Muscle layer of duodenum (tissue), 2 donors: Measurements from ENCODE around the gene ASXL2.

Source experiments
- H3K27ac ChIP-seq: one replicate; pipeline ENCODE4 v1.7.0; 2013; ENCODE audit warnings: mild to moderate bottlenecking, low read length
- H3K27me3 ChIP-seq: one replicate; pipeline ENCODE4 v1.7.0; 2013; ENCODE audit warnings: low read depth, mild to moderate bottlenecking, control low read depth, low read length
- H3K36me3 ChIP-seq, 2 donors: one replicate each; pipeline ENCODE4 v1.7.0; 2013; ENCODE audit warnings: low read length in 2 of 2, control low read depth in 1 of 2, mild to moderate bottlenecking in 1 of 2; ENCODE audit not compliant: insufficient read depth in 2 of 2, control insufficient read depth in 1 of 2
- H3K4me1 ChIP-seq, 2 donors: one replicate each; pipeline ENCODE4 v1.7.0; 2013; ENCODE audit warnings: low read length in 2 of 2, mild to moderate bottlenecking in 2 of 2, control low read depth in 1 of 2, moderate library complexity in 1 of 2; ENCODE audit not compliant: insufficient read depth in 2 of 2, control insufficient read depth in 1 of 2
- H3K4me3 ChIP-seq, 2 donors: one replicate each; pipeline ENCODE4 v1.7.0; 2013; ENCODE audit warnings: low read length in 2 of 2, low read depth in 1 of 2, mild to moderate bottlenecking in 1 of 2
- H3K9me3 ChIP-seq, 2 donors: one replicate each; pipeline ENCODE4 v1.7.0; 2013; ENCODE audit warnings: low read length in 2 of 2, control low read depth in 1 of 2, mild to moderate bottlenecking in 1 of 2; ENCODE audit not compliant: control insufficient read depth in 1 of 2
- donor health status: healthy.

Gene ASXL2

DNA sequence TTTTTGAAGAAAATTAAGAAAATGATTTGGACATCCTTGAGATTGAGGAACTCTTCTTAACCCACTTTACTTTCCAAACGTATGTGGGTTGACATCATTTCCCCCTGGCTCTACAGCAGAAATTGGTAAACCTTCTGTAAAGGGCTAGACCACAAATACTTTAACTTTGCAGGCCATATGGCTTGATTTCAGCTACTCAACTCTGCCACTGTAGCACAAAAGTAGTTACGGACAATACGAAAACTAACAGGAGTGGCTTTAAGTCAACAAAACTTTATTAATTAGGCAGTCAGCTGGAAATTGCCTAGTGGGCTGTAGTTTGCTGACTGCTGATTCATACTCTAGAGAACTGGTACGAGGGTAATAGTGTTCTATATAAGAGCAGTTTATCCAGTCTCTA is 121.8 kb downstream of the ASXL2 start:
- Histone ChIP-seq H3K4me3 (no peak overlapping the region), H3K4me1 (no peaks in the 10 kb centered on the region), H3K36me3 (peaks cover 38 to 44% of the 10 kb centered on the region in 2 donors), H3K27me3 (no peaks in the 10 kb centered on the region), H3K27ac (no peak overlapping the region), H3K9me3 (no peaks in the 10 kb centered on the region)

DNA sequence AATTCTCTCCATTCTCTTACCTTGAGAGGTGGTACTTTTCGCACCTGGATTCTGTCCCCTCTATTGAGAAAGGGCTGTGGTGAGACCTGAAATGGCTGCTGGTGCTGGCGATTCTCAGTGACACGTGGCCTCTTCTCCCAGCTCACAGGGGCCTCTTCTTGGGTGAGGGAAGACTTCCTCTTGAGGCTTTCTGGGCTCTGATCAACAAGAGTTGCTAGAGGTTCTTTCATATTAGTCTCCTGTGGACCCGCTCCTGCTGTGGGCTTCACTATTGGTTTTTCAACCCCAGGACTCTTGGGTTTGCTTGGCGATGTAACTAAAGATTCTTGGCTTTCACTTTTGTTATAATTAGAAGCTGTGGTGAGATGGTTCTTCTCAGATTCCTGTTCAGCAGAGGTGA is 128.6 kb downstream of the ASXL2 start:
- no peak overlapping the region for H3K4me3 ChIP-seq
- peaks cover 47 to 48% of the 10 kb centered on the region in 2 donors for H3K36me3 ChIP-seq
- H3K27ac ChIP-seq, result no peak overlapping the region
- H3K4me1 ChIP-seq, result no peaks in the 10 kb centered on the region
- no peaks in the 10 kb centered on the region for H3K27me3 ChIP-seq
- H3K9me3 ChIP-seq, result no peaks in the 10 kb centered on the region

DNA sequence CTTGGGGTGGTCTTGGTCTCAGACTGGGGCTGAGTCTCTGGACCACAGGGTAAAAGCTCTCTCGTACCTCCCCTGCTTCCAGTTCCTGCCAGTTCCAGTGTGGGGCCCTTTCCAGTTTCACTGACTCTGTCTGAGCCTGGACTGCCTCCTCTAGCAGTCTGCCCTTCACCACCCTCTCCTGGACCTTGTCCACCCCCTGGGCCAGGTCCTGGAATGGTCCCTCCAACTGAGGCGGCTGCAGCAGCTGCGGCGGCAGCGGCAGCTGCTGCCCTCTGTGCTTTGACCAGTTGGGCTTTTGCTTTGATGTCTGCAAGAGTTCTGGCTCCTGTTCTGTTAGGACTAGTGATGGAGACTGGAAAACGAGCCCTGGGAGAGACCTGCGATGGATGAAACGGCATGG is 134.2 kb downstream of the ASXL2 start:
- Histone ChIP-seq H3K36me3 (peaks cover 34 to 42% of the 10 kb centered on the region in 2 donors), H3K4me3 (no peak overlapping the region), H3K9me3 (no peaks in the 10 kb centered on the region), H3K4me1 (no peaks in the 10 kb centered on the region), H3K27me3 (no peaks in the 10 kb centered on the region), H3K27ac (no peak overlapping the region)

DNA sequence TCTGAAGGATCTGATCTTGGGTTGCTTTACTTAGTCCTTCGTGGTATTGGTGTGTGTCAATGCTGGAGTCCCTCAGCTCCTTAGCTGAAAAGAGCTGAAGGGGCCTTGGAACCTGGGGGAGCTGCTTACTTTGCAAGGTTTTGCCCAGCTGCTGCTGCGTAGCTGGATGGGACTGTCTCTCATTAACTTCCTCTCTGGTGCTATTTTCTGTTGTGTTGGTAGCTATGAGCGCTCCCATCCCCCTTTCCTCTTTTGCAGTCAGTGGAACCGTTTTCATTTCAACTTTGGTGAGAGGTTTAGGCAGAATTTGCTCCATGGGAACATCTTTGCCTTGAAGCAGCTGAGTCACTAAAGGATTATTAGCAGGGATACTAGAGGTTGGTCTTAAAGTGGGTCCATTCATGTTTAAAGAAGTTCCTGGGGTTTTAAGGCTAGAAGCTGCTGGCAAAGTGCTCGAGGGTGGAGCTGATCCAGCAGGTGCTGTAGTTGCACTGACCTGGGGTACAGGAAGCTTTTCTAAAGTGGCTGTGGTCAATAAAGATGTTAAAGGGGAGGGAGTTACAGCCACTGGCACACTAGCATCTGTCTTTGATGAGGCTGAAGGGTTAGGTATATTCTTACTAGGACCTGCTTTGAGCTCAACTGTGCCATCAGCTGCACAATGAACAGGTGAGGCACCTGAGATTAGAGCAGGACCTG is 135.0 kb downstream of the ASXL2 start:
- Histone ChIP-seq H3K27me3 (no peaks in the 10 kb centered on the region), H3K4me3 (no peak overlapping the region), H3K9me3 (no peaks in the 10 kb centered on the region), H3K36me3 (peaks cover 29 to 35% of the 10 kb centered on the region in 2 donors), H3K27ac (no peak overlapping the region), H3K4me1 (no peaks in the 10 kb centered on the region)

DNA sequence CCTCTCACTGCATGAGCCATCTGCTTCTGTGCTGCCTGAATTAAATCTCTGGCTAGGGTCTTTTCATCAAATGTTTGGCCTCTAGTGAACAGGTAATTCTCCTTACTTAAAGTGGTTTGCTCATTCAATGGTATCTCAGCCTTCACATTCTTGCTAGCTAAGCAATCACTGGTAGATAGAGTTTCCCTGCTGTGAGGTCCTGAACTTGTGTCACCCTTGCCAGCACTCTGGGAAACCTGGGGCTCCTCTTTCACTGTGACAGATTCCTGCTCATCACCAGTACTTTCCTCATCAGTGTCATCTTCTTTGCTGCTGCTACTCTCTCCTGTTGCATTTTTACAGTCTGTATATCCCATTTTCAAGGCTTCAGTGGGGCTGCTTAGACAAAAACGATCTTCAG is 135.8 kb downstream of the ASXL2 start:
- no peak overlapping the region for H3K4me3 ChIP-seq
- H3K36me3 ChIP-seq, result peaks cover 29 to 35% of the 10 kb centered on the region in 2 donors
- H3K9me3 ChIP-seq, result no peaks in the 10 kb centered on the region
- H3K27ac ChIP-seq, result no peak overlapping the region
- no peaks in the 10 kb centered on the region for H3K27me3 ChIP-seq
- H3K4me1 ChIP-seq, result no peaks in the 10 kb centered on the region

DNA sequence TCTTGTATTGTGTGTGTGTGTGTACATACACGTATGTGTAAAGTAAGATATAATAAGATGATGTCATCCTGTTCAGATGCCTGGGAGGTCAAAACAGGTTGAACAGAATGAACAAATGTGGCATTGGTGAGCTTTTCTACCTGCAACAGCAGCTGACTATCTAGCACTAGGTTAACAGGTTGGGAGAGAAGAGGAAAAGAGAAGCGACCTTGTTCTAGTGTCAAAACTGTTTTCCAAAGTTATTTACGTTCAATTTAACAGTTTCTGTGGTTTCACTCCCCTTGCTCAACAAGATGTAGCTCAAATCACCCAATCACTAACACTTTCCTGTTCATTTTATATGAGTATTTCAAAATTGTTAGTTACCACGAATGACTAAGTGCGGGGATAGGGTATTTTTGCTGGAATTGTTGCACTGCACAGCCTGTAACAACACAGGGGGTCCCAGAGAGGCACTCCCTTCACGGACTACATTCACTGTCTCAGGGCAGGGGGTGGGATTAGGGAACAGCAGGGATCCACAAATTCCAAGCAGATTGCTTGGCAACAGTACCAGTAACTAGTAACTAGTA is 137.4 kb downstream of the ASXL2 start:
- H3K4me3 ChIP-seq, result no peak overlapping the region
- peaks cover 29 to 35% of the 10 kb centered on the region in 2 donors for H3K36me3 ChIP-seq
- no peaks in the 10 kb centered on the region for H3K4me1 ChIP-seq
- H3K27ac ChIP-seq, result no peak overlapping the region
- no peaks in the 10 kb centered on the region for H3K9me3 ChIP-seq
- no peaks in the 10 kb centered on the region for H3K27me3 ChIP-seq

DNA sequence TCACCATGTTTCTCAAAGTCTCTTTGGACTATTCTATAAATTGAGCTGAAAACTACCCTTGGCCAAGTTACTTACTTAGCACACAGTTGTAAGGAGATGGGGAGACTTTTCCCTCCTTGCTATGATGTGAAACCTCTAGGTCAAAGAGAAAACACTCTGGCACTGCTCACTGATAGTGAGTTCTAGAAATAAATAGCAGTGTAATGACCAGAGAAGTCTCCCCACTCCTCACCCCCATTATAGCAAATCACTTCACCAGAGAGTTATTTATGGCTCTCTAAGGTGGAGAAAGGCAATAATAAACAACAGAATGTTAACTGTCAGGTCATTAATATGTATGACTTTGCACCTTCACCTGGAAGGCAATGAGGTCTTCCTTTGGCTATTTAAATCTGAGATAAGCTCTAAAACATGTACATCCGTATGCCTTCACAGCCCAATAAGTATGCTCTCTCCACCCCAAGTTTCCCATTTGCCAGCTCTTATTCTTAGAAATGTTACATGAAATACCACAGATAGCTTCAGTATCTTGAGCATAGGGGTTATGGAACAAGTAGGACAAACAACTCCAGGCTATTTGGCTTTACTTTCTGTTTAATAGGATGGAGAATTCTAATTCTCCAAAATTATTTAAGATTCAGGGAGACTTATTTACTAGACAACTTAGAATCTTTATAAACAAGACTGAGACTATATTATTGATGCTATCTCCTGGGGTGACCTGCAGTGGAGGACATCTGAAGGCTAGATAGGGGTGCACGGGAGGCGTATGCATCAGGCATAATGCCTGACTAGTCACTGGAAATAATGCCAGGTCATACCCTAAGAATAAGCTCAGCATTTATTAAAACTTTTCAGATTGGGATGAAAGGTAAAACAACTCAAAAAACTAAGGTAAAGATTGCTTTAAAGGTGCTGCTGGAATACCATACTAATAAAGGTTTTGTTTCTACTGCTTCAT is 139.6 kb downstream of the ASXL2 start:
- no peaks in the 10 kb centered on the region for H3K9me3 ChIP-seq
- H3K36me3 ChIP-seq, result peaks cover 21 to 26% of the 10 kb centered on the region in 2 donors
- no peak overlapping the region for H3K4me3 ChIP-seq
- no peaks in the 10 kb centered on the region for H3K27me3 ChIP-seq
- H3K27ac ChIP-seq, result no peak overlapping the region
- H3K4me1 ChIP-seq, result no peaks in the 10 kb centered on the region

DNA sequence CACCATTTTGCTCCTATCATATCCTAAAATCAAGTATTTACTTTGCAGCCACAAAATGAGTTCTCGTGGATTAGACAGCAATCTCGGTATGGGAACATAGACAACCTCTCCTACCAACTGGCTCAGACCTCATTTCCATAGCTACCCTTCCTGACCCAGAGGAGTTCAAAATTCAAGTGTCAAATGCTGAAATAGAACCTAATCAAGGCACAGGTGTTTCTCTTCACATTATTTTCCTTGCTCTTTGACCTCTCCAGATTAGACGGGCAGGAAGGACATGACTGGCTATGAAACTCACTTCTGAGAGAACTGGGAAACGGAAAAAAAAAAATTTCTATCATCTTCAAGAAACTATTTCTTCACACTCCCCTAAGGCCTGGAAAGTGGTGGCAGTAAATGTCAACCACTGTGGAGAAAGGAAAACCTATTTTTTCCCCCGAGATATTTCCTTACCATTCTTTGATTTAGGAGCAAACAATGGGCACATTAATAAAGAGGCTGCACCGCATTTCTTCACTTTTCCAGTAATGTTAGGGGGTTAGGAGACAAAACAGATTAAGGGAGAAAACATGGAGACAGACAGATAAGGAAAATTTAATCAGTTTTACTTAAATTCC is 141.3 kb downstream of the ASXL2 start:
- Histone ChIP-seq H3K9me3 (no peaks in the 10 kb centered on the region), H3K4me1 (no peaks in the 10 kb centered on the region), H3K36me3 (peaks cover 4 to 10% of the 10 kb centered on the region in 2 donors), H3K27me3 (no peaks in the 10 kb centered on the region), H3K4me3 (no peak overlapping the region), H3K27ac (no peak overlapping the region)

DNA sequence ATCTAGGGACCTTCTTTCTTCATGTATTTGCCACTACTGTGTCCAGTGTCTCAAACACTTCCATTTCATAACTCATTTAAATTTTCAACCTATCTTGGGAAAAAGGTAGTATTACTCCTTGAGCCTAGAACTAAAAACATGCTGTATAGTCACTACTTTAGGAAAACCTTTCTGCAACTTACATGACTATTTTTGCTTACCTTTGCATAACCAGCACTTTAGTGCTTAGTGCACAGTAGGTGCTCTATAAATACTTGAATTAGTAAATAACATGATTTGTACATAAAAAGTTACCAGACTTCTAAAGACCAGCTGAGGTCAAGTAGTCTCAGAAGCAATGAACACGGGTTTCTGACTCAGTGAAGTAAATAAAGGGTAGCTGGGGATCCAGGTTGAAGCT is 142.5 kb downstream of the ASXL2 start:
- Histone ChIP-seq H3K4me3 (no peak overlapping the region), H3K27ac (no peak overlapping the region), H3K9me3 (no peaks in the 10 kb centered on the region), H3K27me3 (no peaks in the 10 kb centered on the region), H3K4me1 (no peaks in the 10 kb centered on the region), H3K36me3 (no peaks in the 10 kb centered on the region)

DNA sequence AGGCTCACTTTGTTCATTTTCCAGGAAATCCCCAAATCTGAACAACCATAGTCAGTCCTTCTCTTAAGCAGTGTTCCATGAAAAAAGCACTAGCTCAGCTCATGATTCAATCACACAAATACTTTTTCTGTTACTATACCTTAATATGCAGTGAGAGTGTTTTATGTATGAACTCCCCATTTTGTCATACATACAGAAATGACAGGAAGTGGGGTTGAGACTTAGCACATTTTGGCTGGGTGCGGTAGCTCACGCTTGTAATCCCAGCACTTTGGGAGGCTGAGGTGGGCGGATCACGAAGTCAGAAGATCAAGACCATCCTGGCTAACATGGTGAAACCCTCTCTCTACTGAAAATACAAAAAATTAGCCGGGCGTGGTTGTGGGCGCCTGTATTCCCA is 149.7 kb downstream of the ASXL2 start:
- Histone ChIP-seq H3K4me3 (no peak overlapping the region), H3K4me1 (no peaks in the 10 kb centered on the region), H3K36me3 (no peaks in the 10 kb centered on the region), H3K27me3 (no peaks in the 10 kb centered on the region), H3K27ac (no peak overlapping the region), H3K9me3 (no peaks in the 10 kb centered on the region)

DNA sequence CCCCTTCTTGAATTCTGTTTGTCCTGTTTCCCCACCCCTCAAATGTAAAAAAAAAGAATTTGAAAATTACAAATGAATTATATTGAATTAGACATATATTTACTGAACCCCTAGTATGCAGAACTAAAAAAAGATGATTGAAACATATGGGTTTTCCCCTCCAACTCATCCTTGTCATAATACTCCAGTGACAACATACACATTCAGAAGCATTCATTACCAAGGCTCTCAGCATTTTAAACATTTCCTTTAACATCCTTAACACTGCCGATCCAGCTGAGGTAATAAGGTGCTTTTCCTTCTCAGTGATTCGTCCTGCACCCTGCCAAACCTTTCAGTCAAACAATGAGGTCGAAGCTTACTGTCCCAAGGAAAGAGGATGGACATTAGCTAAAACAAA is 151.8 kb downstream of the ASXL2 start:
- no peaks in the 10 kb centered on the region for H3K4me1 ChIP-seq

More for the DNA sequence above, 151.8 kb downstream of the ASXL2 start:
- no peaks in the 10 kb centered on the region for H3K36me3 ChIP-seq
- no peaks in the 10 kb centered on the region for H3K9me3 ChIP-seq
- H3K4me3 ChIP-seq, result no peak overlapping the region
- no peak overlapping the region for H3K27ac ChIP-seq
- H3K27me3 ChIP-seq, result no peaks in the 10 kb centered on the region
